Endometrial microvascular endothelial cells (primary cell): Measurements from ENCODE around the gene DENND11. TPM values are rescaled to one million over a fixed set of nuclear protein-coding genes. Genes with fewer than 3 reads are reported as not detected.

ENCODE experiments used
- in situ Hi-C: cut with HindIII; loops from 2 replicates; pipeline ENCODE4 v1.10.0; 2017; ENCODE audit warnings: low sequenced_read_pairs, low pct_unique_long_range_greater_than_20kb; ENCODE audit errors: inconsistent ontology term
- total RNA-seq: library from RNA; depleted of rRNA; stranded (reverse); fragments of >200 nt; gene quantifications from one replicate; pipeline ENCODE4 v1.2.3, GENCODE V29; 2015; ENCODE audit errors: inconsistent ontology term

The DENND11 gene
- total RNA-seq, 1 donor from 2014 or later = 13.8 TPM

- in situ Hi-C loops = no loop called here
Observed at GRCh38 chr7:141710301-141710700, 8.3 kb upstream of the DENND11 start.

GRCh38 chr7:141709749-141710148 is 7.8 kb upstream of the DENND11 start:
- in situ Hi-C loops = no loop called here

GRCh38 chr7:141709318-141709717 is 7.4 kb upstream of the DENND11 start:
- in situ Hi-C loops = no loop called here

GRCh38 chr7:141708351-141708750 is 6.4 kb upstream of the DENND11 start, which contains the start of gene WEE2:
WEE2 (plus strand) TSS chr7:141708353; CDS start chr7:141708759, 406 bp downstream.
- in situ Hi-C loops = no loop called here

- in situ Hi-C loops = no loop called here
Observed at GRCh38 chr7:141706239-141707064, 4.5 kb upstream of the DENND11 start.

- in situ Hi-C loops = no loop called here
Observed at GRCh38 chr7:141704741-141705140, 2.8 kb upstream of the DENND11 start.

- in situ Hi-C loops = no loop called here
Observed at GRCh38 chr7:141704112-141704511, 2.1 kb upstream of the DENND11 start.

GRCh38 chr7:141702892-141703291 is 926 bp upstream of the DENND11 start:
- in situ Hi-C loops = no loop called here

GRCh38 chr7:141701489-141702046 is 398 bp downstream of the DENND11 start:
- in situ Hi-C loops = no loop called here

GRCh38 chr7:141700848-141701371 is 1.1 kb downstream of the DENND11 start:
- in situ Hi-C loops = no loop called here

GRCh38 chr7:141700296-141700847 is 1.6 kb downstream of the DENND11 start:
- in situ Hi-C loops = no loop called here

- in situ Hi-C loops = no loop called here
Observed at GRCh38 chr7:141699860-141700259, 2.1 kb downstream of the DENND11 start.

GRCh38 chr7:141698247-141699015 is 3.5 kb downstream of the DENND11 start:
- in situ Hi-C loops = no loop called here

GRCh38 chr7:141697211-141697871 is 4.6 kb downstream of the DENND11 start:
- in situ Hi-C loops = no loop called here

- in situ Hi-C loops = no loop called here
Observed at GRCh38 chr7:141696348-141696747, 5.6 kb downstream of the DENND11 start.

- in situ Hi-C loops = no loop called here
Observed at GRCh38 chr7:141695803-141696289, 6.1 kb downstream of the DENND11 start.

- in situ Hi-C loops = no loop called here
Observed at GRCh38 chr7:141693082-141693481, 8.9 kb downstream of the DENND11 start.

- in situ Hi-C loops = no loop called here
Observed at GRCh38 chr7:141691961-141692360, 10.0 kb downstream of the DENND11 start.

GRCh38 chr7:141691540-141691939 is 10.4 kb downstream of the DENND11 start:
- in situ Hi-C loops = no loop called here
